Endothelial cell of umbilical vein (primary cell): ENCODE measurements around the gene WDR72. TPM values are rescaled to one million over a fixed set of nuclear protein-coding genes. Genes with fewer than 3 reads are reported as not detected.
"Not testable (repeated sequence)": the region's sequence is repeated elsewhere in the genome, so short reads cannot be mapped to it uniquely, and the experiment has no call there.

Experiments used
- BruUV-seq: library from RNA; stranded (reverse); fragments of 400-500 nt; replicated peaks from 2 replicates; lab custom pipeline; 2021; lab: Mats Ljungman, UMichigan
- CTCF ChIA-PET: fragments of 300-600, 350-600 bp; sonication (Branson Sonifier 250); formaldehyde crosslinking; loops from one replicate; lab custom pipeline; 2021; ENCODE audit warnings: antibody characterized with exemption, inconsistent platforms; lab: Charles Lee
- POLR2A ChIA-PET: fragments of 300-600, 350-600 bp; sonication (Branson Sonifier 250); formaldehyde crosslinking; loops from one replicate; lab custom pipeline; 2021; ENCODE audit warnings: antibody characterized with exemption, inconsistent platforms; lab: Charles Lee
- DNase-seq: peaks from one replicate; pipeline ENCODE4 v3.0.0-alpha.2; 2011; ENCODE audit warnings: low read depth, low spot score
- FAIRE-seq: peaks from 2 replicates; lab custom pipeline; 2011; peaks lifted over from hg19 to GRCh38; lab: Jason Lieb, UNC
- H2AFZ ChIP-seq: 2 replicates; pipeline ENCODE4 v1.6.0; 2012; ENCODE audit warnings: low read depth, low read length, control low read depth, inconsistent platforms
- H3K27ac ChIP-seq: 2 replicates; pipeline ENCODE4 v1.5.1; 2011; ENCODE audit warnings: low read depth, mild to moderate bottlenecking, control low read depth, low read length, moderate library complexity; ENCODE audit not compliant: insufficient read depth
- H3K27me3 ChIP-seq, 2 experiments: 2 replicates each; pipeline versions ENCODE4 v1.6.0 to v1.6.1; 2011; ENCODE audit warnings: low read length in 2 of 2, mixed read lengths in 1 of 2; ENCODE audit not compliant: control insufficient read depth in 2 of 2, insufficient read depth in 2 of 2
- H3K36me3 ChIP-seq, 2 experiments: 2 replicates in 1 of 2; 3 replicates in 1 of 2; pipeline ENCODE4 v1.5.1; 2011; ENCODE audit warnings: low read length in 2 of 2, mild to moderate bottlenecking in 1 of 2, moderate library complexity in 1 of 2; ENCODE audit not compliant: control insufficient read depth in 2 of 2, insufficient read depth in 2 of 2; ENCODE audit errors: extremely low read depth in 1 of 2
- H3K4me1 ChIP-seq: 3 replicates; pipeline ENCODE4 v1.5.1; 2011; ENCODE audit warnings: mild to moderate bottlenecking, low read length; ENCODE audit not compliant: control insufficient read depth, insufficient read depth; ENCODE audit errors: extremely low read depth
- H3K4me2 ChIP-seq: 2 replicates; pipeline ENCODE4 v1.6.1; 2011; ENCODE audit warnings: low read length, control low read depth, mixed read lengths; ENCODE audit not compliant: insufficient read depth
- H3K4me3 ChIP-seq, 3 experiments: fragments of 200-600 bp in 1 of 3; sonication (generic), shearing (Covaris generic) in 1 of 3; replicated peaks in 1 of 3; 2 replicates each; pipeline ENCODE4 v1.5.1; 2011 to 2016; ENCODE audit warnings: control low read depth in 3 of 3, low read length in 3 of 3, mild to moderate bottlenecking in 2 of 3, inconsistent platforms in 1 of 3, low read depth in 1 of 3, moderate library complexity in 1 of 3; ENCODE audit not compliant: insufficient read depth in 1 of 3
- H3K79me2 ChIP-seq: 2 replicates; pipeline ENCODE4 v1.6.0; 2012; ENCODE audit warnings: low read length, inconsistent platforms; ENCODE audit not compliant: control insufficient read depth, insufficient read depth
- H3K9ac ChIP-seq: replicated peaks from 2 replicates; pipeline ENCODE3; 2011; ENCODE audit warnings: low read length, control low read depth; ENCODE audit not compliant: insufficient read depth; ENCODE audit errors: extremely low read depth
- H3K9me1 ChIP-seq: replicated peaks from 3 replicates; pipeline ENCODE4 v1.6.0; 2011; ENCODE audit warnings: mild to moderate bottlenecking, low read length; ENCODE audit not compliant: control insufficient read depth, insufficient read depth; ENCODE audit errors: extremely low read depth
- H3K9me3 ChIP-seq: replicated peaks from 2 replicates; pipeline ENCODE4 v1.5.1; 2012; ENCODE audit warnings: low read length, inconsistent platforms; ENCODE audit not compliant: control insufficient read depth, insufficient read depth
- H4K20me1 ChIP-seq: replicated peaks from 2 replicates; pipeline ENCODE3; 2011; ENCODE audit warnings: mild to moderate bottlenecking, low read length; ENCODE audit not compliant: control insufficient read depth, insufficient read depth; ENCODE audit errors: extremely low read depth
- CTCF ChIP-seq, 2 donors: IDR thresholded peaks; 1 replicate in 1 of 2; 2 replicates in 1 of 2; pipeline ENCODE4 v1.5.1; 2011; ENCODE audit warnings: low read length in 2 of 2, mild to moderate bottlenecking in 2 of 2, moderate library complexity in 2 of 2, control low read depth in 1 of 2, inconsistent platforms in 1 of 2, low read depth in 1 of 2; ENCODE audit not compliant: insufficient read depth in 1 of 2; ENCODE audit errors: extremely low read depth in 1 of 2
- EZH2 ChIP-seq: IDR thresholded peaks from 2 replicates; pipeline ENCODE4 v1.6.1; 2012; ENCODE audit warnings: borderline replicate concordance, low read depth, mild to moderate bottlenecking, moderate library complexity, low read length, inconsistent platforms; ENCODE audit not compliant: severe bottlenecking
- FOS ChIP-seq: IDR thresholded peaks from 2 replicates; pipeline ENCODE4 v1.6.1; 2011; ENCODE audit warnings: mild to moderate bottlenecking, low read length, moderate library complexity, borderline replicate concordance; ENCODE audit not compliant: insufficient read depth
- GATA2 ChIP-seq: IDR thresholded peaks from 2 replicates; pipeline ENCODE4 v1.7.0; 2011; ENCODE audit warnings: low read depth, mild to moderate bottlenecking, moderate library complexity, mixed read lengths, low read length; ENCODE audit not compliant: insufficient read length, insufficient read depth
- JUN ChIP-seq: IDR thresholded peaks from 2 replicates; pipeline ENCODE4 v1.6.1; 2011; ENCODE audit warnings: borderline replicate concordance, low read depth; ENCODE audit not compliant: insufficient read length, insufficient read depth
- MAX ChIP-seq: IDR thresholded peaks from 2 replicates; pipeline ENCODE4 v1.6.1; 2011; ENCODE audit not compliant: insufficient read depth, insufficient read length
- MYC ChIP-seq: IDR thresholded peaks from one replicate; pipeline ENCODE4 v1.6.1; 2011; ENCODE audit warnings: mild to moderate bottlenecking, low read depth, low read length
- POLR2A ChIP-seq: IDR thresholded peaks from 2 replicates; pipeline ENCODE4 v1.6.1; 2012; ENCODE audit warnings: low read depth, mild to moderate bottlenecking, control low read depth, low read length
- POLR2AphosphoS5 ChIP-seq: IDR thresholded peaks from 2 replicates; pipeline ENCODE4 v1.6.1; 2012; ENCODE audit warnings: low read depth, mild to moderate bottlenecking, control low read depth, low read length, moderate library complexity; ENCODE audit not compliant: insufficient read depth
- dilution Hi-C: fragments of 300-500 bp; cut with MboI; formaldehyde crosslinking; loops from one replicate; pipeline ENCODE4 v1.15.0; 2019; ENCODE audit warnings: low sequenced_read_pairs; ENCODE audit not compliant: extremely low pct_ligation_motif_present
- intact Hi-C: fragments of 100-400 bp; cut with micrococcal nuclease; formaldehyde crosslinking; loops from one replicate; pipeline ENCODE4 v1.10.0; 2022
- polyA plus RNA-seq, 4 experiments: library from polyadenylated mRNA; depleted of rRNA in 3 of 4; stranded (reverse) in 3 of 4; unstranded in 1 of 4; fragments of >200 nt; gene quantifications; 2 replicates each; pipeline versions ENCODE4 v1.2.1 to v1.2.3, GENCODE V29; 2011 to 2012; ENCODE audit warnings: missing spikeins in 1 of 4
- total RNA-seq: library from RNA; stranded (reverse); gene quantifications from 2 replicates; pipeline ENCODE4 v1.2.3, GENCODE V29; 2021

Gene WDR72
- total and polyA plus RNA-seq, 2 donors (not counting 3 experiments of a cell fraction or from before 2014, with no cell fraction given): not detected

DNA sequence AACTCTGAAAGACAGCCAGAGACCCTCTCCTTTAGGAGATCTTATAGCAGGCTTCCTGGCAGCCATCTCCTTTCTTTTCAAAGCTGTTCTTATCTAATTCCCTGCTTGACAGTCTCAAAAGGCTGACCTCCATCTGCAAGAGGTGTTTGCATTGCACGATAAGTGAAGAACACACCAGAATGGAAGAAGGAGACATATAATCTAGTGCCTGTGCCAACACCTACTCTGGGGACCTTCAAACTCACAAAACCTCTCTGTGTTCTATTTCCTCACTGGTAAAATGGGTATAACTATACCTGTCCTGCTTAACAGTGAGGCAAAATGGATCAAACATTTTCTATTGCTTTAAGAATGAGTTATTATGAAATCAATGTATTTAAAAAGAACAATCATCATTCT is 65.0 kb downstream of the WDR72 start:
- Histone ChIP-seq H4K20me1 (no peaks in the 10 kb centered on the region), H3K9me3 (no peaks in the 10 kb centered on the region), H3K9me1 (no peaks in the 10 kb centered on the region), H3K27ac (no peak overlapping the region), H3K4me3 (no peak overlapping the region), H3K4me1 (no peaks in the 10 kb centered on the region), H3K79me2 (no peaks in the 10 kb centered on the region), H3K36me3 (no peaks in the 10 kb centered on the region), H3K9ac (no peak overlapping the region), H3K4me2 (no peak overlapping the region), H3K27me3 (no peaks in the 10 kb centered on the region), H2AFZ (no peak overlapping the region)
- FAIRE-seq (no peak), DNase-seq (no peak)
- TF ChIP-seq FOS (no peak), EZH2 (no peak)
- BruUV-seq: no TSS peak
- dilution Hi-C loops: no loop called here
- ChIA-PET CTCF (no interaction called here), POLR2A (no interaction called here)
- intact Hi-C loops: no loop called here

DNA sequence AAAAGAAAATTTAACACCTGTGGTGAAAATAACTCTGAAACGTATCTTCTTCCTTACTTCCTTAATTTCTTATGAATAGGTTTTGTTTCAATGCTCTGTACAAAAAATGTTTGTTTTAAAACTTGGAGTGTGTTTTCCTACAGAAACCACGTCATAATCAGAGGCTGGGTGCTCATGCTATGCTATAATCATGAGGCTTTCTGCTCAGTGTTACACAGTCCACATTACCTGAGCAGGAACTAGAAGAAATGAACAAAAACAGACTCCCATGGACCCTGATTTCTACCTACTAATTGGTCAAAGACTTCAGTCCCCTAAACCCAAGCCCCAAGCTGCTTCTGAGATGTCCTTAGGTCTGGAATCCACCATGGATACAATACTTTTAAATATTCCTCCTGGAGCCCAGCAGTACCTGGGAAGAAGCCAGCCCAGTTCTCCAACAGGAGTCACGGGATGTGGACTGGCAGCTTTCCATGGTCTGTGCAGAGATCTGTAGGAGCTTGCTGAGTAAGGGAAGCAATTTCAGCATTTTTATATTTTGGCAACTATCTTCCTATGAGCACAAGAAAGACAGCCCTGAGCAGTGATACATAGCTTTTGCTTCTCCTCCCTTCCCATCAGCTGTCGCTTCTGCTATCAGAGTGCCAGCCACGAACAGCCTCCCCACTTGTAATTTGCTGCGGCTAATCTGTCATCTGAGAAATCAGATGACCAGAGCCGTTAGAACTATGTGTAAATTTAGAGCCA is 65.6 kb downstream of the WDR72 start:
- no peak for DNase-seq
- H3K4me3 ChIP-seq: no peak overlapping the region
- no peaks in the 10 kb centered on the region for H3K4me1 ChIP-seq
- no peaks in the 10 kb centered on the region for H3K9me1 ChIP-seq
- H3K9ac ChIP-seq: no peak overlapping the region
- intact Hi-C loops (no loop called here), dilution Hi-C loops (no loop called here)
- no peaks in the 10 kb centered on the region for H3K27me3 ChIP-seq
- TF ChIP-seq MAX: no peak
- TF ChIP-seq POLR2AphosphoS5: no peak
- no peak for TF ChIP-seq FOS
- TF ChIP-seq JUN: no peak
- TF ChIP-seq MYC: no peak
- no peak for TF ChIP-seq CTCF (IDR thresholded peaks at IDR 0.05; ENCODE audit: extremely low read depth in 1 of 2, insufficient read depth in 1 of 2, low read depth in 1 of 2, low read length in 2 of 2)
- no peak for TF ChIP-seq POLR2A
- no peak for TF ChIP-seq EZH2
- TF ChIP-seq GATA2: no peak
- FAIRE-seq: no peak
- no TSS peak for BruUV-seq
- H3K36me3 ChIP-seq: no peaks in the 10 kb centered on the region
- H4K20me1 ChIP-seq: no peaks in the 10 kb centered on the region
- H3K4me2 ChIP-seq: no peak overlapping the region
- no peak overlapping the region for H3K27ac ChIP-seq
- POLR2A ChIA-PET: no interaction called here
- no peaks in the 10 kb centered on the region for H3K9me3 ChIP-seq
- H2AFZ ChIP-seq: no peak overlapping the region
- H3K79me2 ChIP-seq: no peaks in the 10 kb centered on the region
- CTCF ChIA-PET: no interaction called here

DNA sequence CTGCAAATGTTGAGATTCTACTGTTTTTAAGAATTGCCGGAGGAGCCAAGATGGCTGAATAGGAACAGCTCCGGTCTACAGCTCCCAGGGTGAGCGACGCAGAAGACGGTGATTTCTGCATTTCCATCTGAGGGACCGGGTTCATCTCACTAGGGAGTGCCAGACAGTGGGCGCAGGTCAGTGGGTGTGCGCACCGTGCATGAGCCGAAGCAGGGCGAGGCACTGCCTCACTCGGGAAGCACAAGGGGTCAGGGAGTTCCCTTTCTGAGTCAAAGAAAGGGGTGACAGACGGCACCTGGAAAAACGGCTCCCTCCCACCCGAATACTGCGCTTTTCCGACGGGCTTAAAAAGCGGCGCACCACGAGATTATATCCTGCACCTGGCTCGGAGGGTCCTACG is 75.3 kb downstream of the WDR72 start:
- H3K9me3 ChIP-seq, H3K4me2 ChIP-seq, CTCF ChIA-PET, H3K4me1 ChIP-seq, H3K9me1 ChIP-seq, BruUV-seq, dilution Hi-C loops, H3K36me3 ChIP-seq, H3K79me2 ChIP-seq, FAIRE-seq, intact Hi-C loops, H3K27ac ChIP-seq, DNase-seq, H3K4me3 ChIP-seq, H3K9ac ChIP-seq, H2AFZ ChIP-seq, H3K27me3 ChIP-seq, POLR2A ChIA-PET, H4K20me1 ChIP-seq: not testable (repeated sequence)
